NCI-H2196 (cell line): ENCODE data around the gene DISP3.
A peak's percentile ranks its signal among the peaks of the same experiment; 100 is the strongest.

ENCODE experiments used
- DNase-seq: peaks from one replicate; lab custom pipeline; 2025; ENCODE audit not compliant: unreplicated experiment; lab: John Stamatoyannopoulos, UW

The DISP3 gene

DNA sequence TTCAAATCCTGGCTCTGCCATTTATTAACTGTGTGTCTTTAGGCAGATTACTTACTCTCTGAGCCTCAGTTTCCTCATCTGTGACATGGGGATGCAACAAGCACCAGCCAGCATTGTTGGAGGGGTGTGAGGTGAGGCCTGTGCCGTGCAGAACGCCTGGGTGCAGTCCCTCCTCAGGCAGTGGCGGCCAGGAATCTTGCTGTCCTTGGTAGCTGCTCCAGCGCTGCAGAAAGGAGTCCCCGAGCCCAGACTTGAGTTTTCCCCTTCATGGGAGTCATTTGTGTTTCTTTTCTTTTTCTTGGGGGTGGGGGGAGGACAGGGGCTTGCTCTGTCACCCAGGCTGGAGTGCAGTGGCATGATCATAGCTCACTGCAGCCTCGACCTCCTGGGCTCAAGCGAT, 46.6 kb downstream of the DISP3 start:
- DNase-seq: no peak

DNA sequence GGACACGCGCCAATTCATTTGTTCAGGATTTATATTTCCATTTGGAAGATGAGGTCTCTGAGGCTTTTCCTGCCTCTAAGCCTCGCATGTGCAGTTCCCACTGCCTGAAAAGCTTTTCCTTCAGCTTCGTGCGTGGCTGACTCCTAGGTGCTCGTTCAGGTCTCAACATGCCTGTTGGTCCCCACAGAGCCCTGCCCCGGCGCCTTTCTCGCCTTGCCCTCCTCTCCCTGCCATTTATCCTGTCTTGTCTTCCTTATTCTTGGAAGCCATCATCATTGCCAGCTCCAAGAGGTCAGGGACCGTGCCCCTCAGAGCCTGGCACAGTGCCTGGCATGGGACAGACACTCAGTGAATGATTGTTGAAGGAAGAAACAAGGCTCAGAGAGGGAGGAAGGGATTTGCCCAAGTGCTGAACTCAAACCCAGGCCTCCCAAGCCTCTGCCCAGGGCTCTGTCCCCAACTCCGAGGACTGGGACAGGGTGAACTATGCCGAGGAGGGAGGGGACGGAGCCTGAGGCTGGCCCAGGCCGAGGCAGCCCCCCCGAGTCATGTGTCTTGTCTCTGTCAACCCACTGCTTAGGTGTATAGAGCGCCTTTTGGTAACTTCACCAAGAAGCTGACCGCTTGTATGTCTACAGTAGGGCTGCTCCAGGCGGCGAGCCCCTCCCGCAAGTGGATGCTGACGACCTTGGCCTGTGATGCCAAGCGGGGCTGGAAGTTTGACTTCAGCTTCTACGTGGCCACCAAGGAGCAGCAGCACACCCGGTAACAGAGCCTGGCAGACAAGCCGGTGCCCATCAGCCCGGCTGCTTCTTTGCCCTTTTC, 47.3 kb downstream of the DISP3 start:
- no peak for DNase-seq

GRCh38 chr1:11527541-11528452, 48.8 kb downstream of the DISP3 start:
- no peak for DNase-seq

DNA sequence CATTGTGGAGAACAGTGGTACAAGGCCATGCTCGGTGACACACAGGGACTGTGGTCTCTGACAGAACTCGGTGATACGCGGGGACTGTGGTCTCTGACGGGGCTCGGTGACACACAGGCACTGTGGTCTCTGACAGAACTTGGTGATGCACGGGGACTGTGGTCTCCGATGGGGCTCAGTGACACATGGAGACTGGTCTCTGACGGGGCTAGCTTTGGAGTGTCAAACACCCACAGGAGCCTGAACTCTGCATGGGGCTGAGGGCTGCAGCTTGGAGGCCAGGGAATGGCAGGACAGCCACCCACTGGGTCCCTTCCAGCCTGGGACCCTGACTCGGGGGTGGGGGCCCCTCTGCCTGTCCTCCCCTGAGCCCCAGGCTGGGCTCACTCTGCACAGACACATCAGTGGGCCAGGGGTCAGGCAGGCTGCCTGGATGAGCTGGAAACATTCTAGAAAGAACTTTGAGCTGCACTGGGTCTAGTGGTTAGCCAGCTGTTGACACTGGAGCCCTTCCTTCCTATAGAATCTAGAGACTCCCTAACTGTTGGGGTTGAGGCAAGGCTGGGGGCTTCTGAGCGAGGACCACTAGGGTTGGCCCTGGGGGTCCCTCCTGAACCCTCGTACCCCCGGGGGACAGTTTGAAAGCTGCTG, 49.8 kb downstream of the DISP3 start:
- no peak for DNase-seq

- DNase-seq: no peak
These were observed 50.4 kb downstream of the DISP3 start for GRCh38 chr1:11529330-11529729.

- DNase-seq: no peak
These were observed 51.1 kb downstream of the DISP3 start for GRCh38 chr1:11529763-11530730.

- no peak for DNase-seq
These were observed 51.9 kb downstream of the DISP3 start for GRCh38 chr1:11530731-11531311.

DNA sequence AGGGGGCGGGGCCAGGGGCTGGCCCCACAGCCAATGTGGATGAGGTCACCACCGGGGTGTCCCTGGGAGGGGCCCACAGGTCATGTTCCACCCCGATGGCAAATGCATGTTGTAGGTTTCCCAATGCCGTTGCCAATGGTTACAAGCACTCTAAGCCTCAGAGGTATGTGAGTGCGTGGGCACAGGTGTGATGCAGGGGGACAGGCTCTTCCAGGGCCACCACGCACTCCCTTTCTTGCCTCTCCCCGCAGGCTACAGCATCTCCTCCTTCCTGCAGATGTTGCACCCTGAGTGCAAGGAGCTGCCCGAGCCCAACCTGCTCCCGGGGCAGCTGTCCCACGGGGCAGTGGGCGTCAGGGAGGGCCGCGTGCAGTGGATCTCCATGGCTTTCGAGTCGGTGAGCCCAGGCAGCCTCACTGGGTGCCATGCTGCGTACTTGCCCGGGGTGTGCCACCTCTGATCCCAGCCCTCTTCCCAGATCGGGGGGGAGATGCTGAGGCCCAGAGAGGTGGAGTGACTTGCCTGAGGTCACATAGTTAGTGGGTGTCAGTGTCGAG, 52.4 kb downstream of the DISP3 start:
- DNase-seq: peak; percentile 15

- no peak for DNase-seq
These were observed 53.0 kb downstream of the DISP3 start for GRCh38 chr1:11531943-11532342.

GRCh38 chr1:11533790-11534787, 55.1 kb downstream of the DISP3 start:
- no peak for DNase-seq

- no peak for DNase-seq
These were observed 55.9 kb downstream of the DISP3 start for GRCh38 chr1:11534846-11535245.

- no peak for DNase-seq
These were observed 56.4 kb downstream of the DISP3 start for GRCh38 chr1:11535316-11535715.

GRCh38 chr1:11535761-11536572, 57.0 kb downstream of the DISP3 start:
- no peak for DNase-seq

GRCh38 chr1:11536573-11537379, 57.8 kb downstream of the DISP3 start:
- no peak for DNase-seq

DNA sequence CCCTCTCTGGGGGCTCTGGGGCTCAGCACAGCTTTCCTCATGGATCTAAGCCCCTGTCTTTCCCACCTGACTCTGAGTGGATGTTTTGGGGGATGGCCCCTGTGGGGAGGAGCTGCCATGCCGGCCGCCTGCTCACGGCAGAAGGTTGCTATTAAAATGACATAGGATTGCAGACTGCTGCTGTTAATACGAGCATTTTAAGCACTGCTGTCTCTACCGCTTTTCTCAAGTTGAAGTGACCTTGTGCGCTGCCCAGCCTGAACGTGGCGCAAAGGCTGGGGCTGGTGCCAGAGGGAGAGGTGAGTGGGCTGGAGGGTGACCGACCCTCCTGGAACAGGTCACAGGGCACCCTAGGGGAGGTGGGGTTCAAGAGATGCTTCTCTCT, 58.4 kb downstream of the DISP3 start:
- DNase-seq: no peak

DNA sequence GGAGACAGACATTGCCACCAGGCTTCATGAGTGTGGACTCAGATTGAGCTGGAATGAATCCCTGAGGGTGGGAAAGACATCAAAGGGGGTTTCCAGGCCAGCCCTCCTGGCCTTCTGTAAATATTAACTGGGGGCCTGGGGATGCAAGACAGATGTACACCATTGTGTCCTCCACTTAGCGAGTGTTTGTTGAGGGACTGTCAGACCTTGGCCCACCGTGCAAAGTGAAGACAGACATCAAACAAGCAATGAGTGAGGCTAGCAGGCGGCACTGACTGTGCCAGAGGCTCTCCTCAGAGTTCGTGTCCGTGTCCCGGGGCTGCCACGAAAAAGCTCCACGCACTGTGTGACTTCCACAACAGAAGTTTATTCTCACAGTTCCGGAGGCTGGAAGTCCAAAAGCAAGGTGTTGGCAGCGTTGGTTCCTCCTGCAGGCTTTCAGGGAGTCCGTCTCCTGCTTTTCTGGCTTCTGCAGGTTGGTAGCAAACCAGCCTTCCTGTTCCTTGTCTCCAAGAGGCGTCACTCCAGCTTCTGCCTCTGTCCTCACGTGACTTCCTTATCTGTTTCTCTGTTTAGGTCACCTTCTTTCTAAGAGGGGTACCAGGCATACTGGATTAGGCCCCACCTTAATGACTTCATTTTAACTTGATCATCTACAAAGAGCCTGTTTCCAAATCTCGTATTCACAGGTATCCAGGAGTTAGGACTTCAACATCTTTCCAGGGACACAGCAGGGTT, 59.1 kb downstream of the DISP3 start:
- no peak for DNase-seq
